ENCODE measurements around the gene KRT84.
"Not testable (repeated sequence)": the region's sequence is repeated elsewhere in the genome, so short reads cannot be mapped to it uniquely, and the experiment has no call there.

Gene KRT84

DNA sequence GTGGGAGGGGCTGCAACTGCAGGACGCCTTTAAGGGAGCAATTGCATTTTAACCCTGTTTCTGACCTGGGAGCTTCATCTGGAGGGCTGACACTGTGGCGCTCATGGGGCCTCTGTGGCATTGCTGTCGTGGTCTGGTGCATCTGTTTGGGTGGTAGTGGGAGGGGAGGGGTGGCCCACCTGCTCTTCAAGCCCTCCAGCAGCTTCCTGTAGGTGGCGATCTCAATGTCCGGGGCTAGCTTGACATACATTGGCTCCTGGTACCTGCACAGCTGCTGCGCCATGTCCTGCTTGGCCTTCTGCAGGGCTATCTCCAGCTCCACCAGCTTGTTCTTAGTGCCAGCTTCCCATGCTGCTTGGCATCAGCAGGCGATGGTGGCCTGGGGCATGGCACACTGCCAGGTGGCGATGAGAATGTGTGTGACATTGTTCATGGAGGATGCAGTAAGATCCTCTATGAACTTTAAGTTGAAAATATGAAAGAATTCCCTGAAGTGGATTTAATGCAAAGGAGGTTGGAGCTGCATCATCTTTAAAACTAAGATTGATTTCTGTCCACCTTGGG is 28.4 kb upstream of the KRT84 start:
- TF ChIP-seq, protein P1, sequence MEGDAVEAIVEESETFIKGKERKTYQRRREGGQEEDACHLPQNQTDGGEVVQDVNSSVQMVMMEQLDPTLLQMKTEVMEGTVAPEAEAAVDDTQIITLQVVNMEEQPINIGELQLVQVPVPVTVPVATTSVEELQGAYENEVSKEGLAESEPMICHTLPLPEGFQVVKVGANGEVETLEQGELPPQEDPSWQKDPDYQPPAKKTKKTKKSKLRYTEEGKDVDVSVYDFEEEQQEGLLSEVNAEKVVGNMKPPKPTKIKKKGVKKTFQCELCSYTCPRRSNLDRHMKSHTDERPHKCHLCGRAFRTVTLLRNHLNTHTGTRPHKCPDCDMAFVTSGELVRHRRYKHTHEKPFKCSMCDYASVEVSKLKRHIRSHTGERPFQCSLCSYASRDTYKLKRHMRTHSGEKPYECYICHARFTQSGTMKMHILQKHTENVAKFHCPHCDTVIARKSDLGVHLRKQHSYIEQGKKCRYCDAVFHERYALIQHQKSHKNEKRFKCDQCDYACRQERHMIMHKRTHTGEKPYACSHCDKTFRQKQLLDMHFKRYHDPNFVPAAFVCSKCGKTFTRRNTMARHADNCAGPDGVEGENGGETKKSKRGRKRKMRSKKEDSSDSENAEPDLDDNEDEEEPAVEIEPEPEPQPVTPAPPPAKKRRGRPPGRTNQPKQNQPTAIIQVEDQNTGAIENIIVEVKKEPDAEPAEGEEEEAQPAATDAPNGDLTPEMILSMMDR (IDR thresholded peaks at IDR 0.05; ENCODE audit: control extremely low read depth, extremely low read depth, low read depth, missing control alignments), result no peak
- DNase-seq (ENCODE audit: extremely low spot score), result no peak
- POLR2A ChIA-PET, result no interaction called here
- CTCF ChIA-PET, result interaction anchor here (1.6 kb wide), 2 partner anchors 9 to 12 kb away, joined by 4 to 5 read pairs; no protein-coding TSS in a partner anchor

DNA sequence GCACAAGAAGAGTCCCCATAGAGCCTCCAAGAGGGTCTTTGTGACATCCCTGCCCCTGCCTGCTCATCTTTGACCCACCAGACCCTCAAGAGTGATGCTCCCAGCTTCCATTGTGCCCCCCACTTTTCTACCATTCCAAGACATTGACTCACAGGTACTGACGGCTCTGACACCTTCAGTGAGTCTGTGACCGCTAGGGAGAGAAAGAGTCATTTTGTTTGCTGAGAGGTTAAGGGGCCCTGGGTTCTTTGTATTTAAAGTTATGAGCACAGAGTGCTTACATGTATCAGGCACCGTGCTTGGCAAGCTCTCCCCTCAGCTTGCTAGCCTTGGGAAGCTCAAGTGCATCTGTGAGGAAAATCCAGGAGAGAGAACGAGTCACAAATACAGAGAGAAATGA is 27.8 kb upstream of the KRT84 start:
- TF ChIP-seq, protein P1 (IDR thresholded peaks at IDR 0.05; ENCODE audit: control extremely low read depth, extremely low read depth, low read depth, missing control alignments), result no peak
- no peak for DNase-seq (ENCODE audit: extremely low spot score)
- CTCF ChIA-PET, result interaction anchor here (1.6 kb wide), 2 partner anchors 9 to 12 kb away, joined by 4 to 5 read pairs; no protein-coding TSS in a partner anchor
- POLR2A ChIA-PET, result no interaction called here

DNA sequence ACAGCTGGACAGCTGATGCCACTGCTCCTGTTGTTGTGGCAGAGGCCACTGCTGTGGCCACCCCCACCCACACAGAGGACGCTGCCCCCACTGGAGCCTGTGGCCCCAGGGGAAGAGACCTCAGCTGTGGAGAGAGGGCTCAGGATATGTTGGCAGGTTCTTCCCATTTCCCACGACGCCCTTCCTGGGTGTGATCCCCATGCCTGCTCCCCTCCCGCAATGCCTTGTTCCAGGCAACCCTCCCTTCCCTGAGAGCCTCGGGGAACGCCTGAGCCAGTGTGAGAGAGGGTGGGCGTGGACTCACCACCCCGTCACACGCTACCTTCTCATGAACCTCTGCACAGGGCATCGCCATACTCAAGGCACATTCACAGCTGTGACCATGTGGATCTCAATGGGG is 26.4 kb upstream of the KRT84 start:
- CTCF ChIA-PET, result no interaction called here
- DNase-seq (ENCODE audit: extremely low spot score), result no peak
- POLR2A ChIA-PET, result no interaction called here
- TF ChIP-seq, protein P1 (IDR thresholded peaks at IDR 0.05; ENCODE audit: control extremely low read depth, extremely low read depth, low read depth, missing control alignments), result no peak

DNA sequence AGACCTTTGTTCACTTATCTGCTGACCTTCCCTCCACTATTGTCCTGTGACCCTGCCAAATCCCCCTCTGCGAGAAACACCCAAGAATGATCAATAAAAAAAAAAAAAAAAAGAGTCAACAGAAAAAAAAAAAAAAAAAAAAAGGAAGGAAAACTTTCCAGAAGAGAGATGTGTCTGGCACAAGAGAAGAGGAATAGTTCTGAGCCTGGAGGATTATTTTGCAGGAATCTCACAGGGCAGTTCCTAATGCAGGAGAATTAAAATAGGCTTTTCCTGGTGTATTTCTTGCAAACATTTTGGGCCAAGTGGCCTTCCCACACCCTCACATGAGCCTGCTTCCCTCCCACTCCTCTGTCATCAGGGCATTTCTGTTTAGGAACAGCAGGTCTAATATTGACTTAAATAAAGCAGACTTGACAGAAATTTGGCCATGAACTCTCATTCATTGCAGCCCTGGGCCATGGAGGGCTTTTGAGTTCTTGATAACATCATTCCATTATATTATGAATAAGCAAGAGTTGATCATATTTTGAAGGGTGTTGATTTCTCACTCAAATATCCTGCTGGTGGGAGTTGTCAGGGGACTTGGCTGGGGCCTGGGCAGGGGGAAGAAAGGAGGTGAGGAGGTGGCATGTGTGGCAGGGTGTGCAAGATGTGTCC is 25.3 kb upstream of the KRT84 start:
- CTCF ChIA-PET; DNase-seq (ENCODE audit: extremely low spot score); POLR2A ChIA-PET: not testable (repeated sequence)

DNA sequence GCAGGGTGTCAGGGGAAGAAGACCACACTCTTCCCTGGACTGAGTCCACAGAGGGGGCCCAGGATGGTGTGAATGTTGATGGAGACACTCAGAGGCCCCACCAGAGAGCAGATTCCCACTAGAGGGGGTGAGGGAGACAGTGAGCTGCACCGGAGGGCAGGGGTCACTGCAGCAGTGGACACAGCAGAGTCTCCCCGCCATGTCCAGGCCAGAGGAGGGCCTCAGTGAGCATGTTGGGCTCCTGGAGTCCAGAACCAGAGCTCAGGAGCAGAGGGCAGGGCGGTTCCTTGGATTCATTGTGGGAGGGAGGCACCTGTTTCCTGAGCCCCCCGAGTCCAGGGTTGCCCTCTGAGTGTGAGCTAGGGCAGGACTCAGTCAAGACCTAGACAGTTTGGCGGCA is 22.5 kb upstream of the KRT84 start:
- POLR2A ChIA-PET, result no interaction called here

DNA sequence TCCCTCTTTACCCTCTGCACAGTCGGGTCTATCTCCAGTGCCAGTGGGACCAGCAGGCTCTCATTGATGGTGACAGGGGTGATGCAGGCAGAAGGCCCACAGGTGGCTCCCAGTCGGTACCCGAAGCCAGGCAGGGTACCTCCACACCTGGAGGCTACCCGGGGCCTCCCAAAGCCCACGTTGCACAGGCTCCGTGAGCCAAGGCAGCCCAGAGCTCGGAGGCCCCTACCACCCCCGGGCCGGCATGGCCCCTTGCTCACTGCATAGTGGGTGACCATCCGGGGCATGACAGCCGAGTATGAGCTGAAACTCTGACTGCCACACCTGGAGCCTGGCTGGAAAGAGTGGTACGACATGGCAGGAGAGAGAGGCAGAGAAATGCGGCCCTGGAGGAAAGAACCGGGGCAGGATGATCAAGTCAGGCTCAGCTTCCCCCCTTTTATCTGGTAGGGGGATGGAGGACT is 20.5 kb upstream of the KRT84 start, which contains the start of gene KRT82:
Gene KRT82, minus strand, starts transcription at position 414 of the 464 bp plus-strand sequence. Its CDS starts 58 bp downstream, at position 356.
- POLR2A ChIA-PET, result no interaction called here
- no peak for DNase-seq (ENCODE audit: extremely low spot score)
- TF ChIP-seq, protein P1 (IDR thresholded peaks at IDR 0.05; ENCODE audit: control extremely low read depth, extremely low read depth, low read depth, missing control alignments), result no peak
- CTCF ChIA-PET, result no interaction called here

More for the DNA sequence above, 22.5 kb upstream of the KRT84 start:
- CTCF ChIA-PET, result no interaction called here
- DNase-seq (ENCODE audit: extremely low spot score), result no peak
- TF ChIP-seq, protein P1 (IDR thresholded peaks at IDR 0.05; ENCODE audit: control extremely low read depth, extremely low read depth, low read depth, missing control alignments), result no peak

DNA sequence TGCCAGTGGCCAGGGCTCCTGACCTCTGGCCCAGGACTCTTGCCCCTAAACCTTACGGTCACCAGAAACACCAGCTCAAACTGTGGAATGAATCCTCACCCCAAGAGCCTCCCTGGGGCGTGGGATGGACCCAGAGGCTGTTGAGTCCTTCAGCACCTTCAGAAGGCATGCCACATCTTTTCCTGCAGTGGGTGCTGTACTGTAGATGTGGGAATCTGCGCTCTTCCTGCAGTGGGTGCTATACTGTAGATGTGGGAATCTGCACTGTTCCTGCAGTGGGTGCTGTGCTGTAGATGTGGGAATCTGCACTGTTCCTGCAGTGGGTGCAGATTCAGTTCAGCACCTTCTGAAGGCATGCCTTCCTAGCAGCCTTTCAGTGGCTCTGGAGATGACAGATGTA is 19.5 kb upstream of the KRT84 start:
- POLR2A ChIA-PET, result no interaction called here
- CTCF ChIA-PET, result interaction anchor here (1.0 to 2.4 kb wide), 3 partner anchors 9 to 32 kb away, joined by 4 to 7 read pairs (median 4); no protein-coding TSS in a partner anchor
- DNase-seq (ENCODE audit: extremely low spot score), result no peak
- TF ChIP-seq, protein P1 (IDR thresholded peaks at IDR 0.05; ENCODE audit: control extremely low read depth, extremely low read depth, low read depth, missing control alignments), result no peak
